GM10248 (cell line): Measurements from ENCODE around the gene TEK.

Source experiments
- CTCF ChIA-PET: fragments of 300-600 bp; sonication (Branson Sonifier 250); formaldehyde crosslinking; extraction: SDS; loops from one replicate; lab custom pipeline; 2021; ENCODE audit warnings: antibody characterized with exemption; lab: Yijun Ruan, JAX
- POLR2A ChIA-PET: fragments of 350-650 bp; sonication (Branson Sonifier 250); formaldehyde crosslinking; extraction: SDS; loops from one replicate; lab custom pipeline; 2020; ENCODE audit warnings: antibody characterized with exemption; lab: Yijun Ruan, JAX
- DNase-seq: peaks from one replicate; pipeline ENCODE4 v3.0.0; 2012; ENCODE audit errors: extremely low spot score
- CTCF ChIP-seq: IDR thresholded peaks from 2 replicates; pipeline ENCODE4 v1.5.1; 2012; ENCODE audit warnings: mild to moderate bottlenecking, low read depth; ENCODE audit errors: extremely low read depth, missing control alignments, control extremely low read depth

Gene TEK

GRCh38 chr9:27094640-27095298 is 14.3 kb upstream of the TEK start:
- CTCF ChIA-PET, result interaction anchor here (0.9 to 1.7 kb wide), 3 partner anchors 9 to 27 kb away, joined by 3 to 7 read pairs (median 3); no protein-coding TSS in a partner anchor
- TF ChIP-seq CTCF, result no peak
- no peak for DNase-seq
- POLR2A ChIA-PET, result no interaction called here

- POLR2A ChIA-PET, result no interaction called here
- TF ChIP-seq CTCF, result no peak
- CTCF ChIA-PET, result no interaction called here
- DNase-seq, result no peak
These were observed 1.8 kb upstream of the TEK start for GRCh38 chr9:27107241-27107640.

- ChIA-PET CTCF (no interaction called here), POLR2A (no interaction called here)
- DNase-seq, result no peak
- TF ChIP-seq CTCF, result no peak
These were observed 596 bp downstream of the TEK start for GRCh38 chr9:27109621-27110020.

GRCh38 chr9:27110181-27110580 is 1.2 kb downstream of the TEK start:
- CTCF ChIA-PET, result no interaction called here
- TF ChIP-seq CTCF, result no peak
- POLR2A ChIA-PET, result no interaction called here
- DNase-seq, result no peak

GRCh38 chr9:27112235-27112634 is 3.2 kb downstream of the TEK start:
- CTCF ChIA-PET, result interaction anchor here (1.1 kb wide), 1 partner anchor 12 kb away, joined by 3 read pairs; no protein-coding TSS in a partner anchor
- no peak for TF ChIP-seq CTCF
- DNase-seq, result no peak
- POLR2A ChIA-PET, result no interaction called here

- ChIA-PET CTCF (interaction anchor here (1.2 kb wide), 1 partner anchor 8 kb away, joined by 3 read pairs; no protein-coding TSS in a partner anchor), POLR2A (no interaction called here)
- no peak for TF ChIP-seq CTCF
- no peak for DNase-seq
These were observed 8.6 kb downstream of the TEK start for GRCh38 chr9:27117489-27118135.
